GM19397 (cell line): Measurements from ENCODE around the gene ANAPC1.
"Not testable (repeated sequence)": the region's sequence is repeated elsewhere in the genome, so short reads cannot be mapped to it uniquely, and the experiment has no call there.

Experiments
- ATAC-seq: cut with Tn5 transposase; IDR thresholded peaks from one replicate; pipeline ENCODE4 v1.9.1; 2021; ENCODE audit warnings: mild to moderate bottlenecking, moderate library complexity; ENCODE audit not compliant: unreplicated experiment

ANAPC1 gene

DNA sequence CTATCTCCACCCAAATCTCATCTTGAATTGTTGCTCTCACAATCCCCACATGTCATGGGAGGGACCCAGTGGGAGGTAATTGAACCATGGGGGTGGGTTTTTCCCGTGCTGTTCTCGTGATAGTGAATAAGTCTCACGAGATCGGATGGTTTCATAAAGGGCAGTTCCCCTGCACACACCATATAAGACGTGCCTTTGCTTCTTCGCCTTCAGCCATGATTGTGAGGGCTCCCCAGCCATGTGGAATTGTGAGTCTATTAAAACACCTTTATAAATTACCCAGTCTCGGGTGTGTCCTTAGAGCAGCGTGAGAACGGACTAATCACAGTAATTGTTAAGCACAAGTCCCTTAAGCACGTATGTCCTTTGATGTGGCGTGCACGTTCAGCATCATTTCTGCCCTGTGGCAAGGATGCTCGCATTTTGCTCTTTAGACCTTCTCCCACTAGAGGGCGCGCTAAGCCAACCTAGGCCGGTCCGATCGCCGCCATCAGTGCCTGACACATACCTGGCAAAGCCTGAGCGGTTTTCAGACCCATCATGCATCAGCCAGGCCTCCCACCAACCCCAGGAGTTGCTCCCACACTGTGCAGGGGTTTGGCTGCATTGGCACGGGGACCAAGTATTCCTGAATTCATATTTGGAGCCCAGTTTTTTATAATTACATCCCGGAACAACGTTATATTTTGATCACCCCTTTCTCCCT, 136.4 kb downstream of the ANAPC1 start:
- ATAC-seq = peak; percentile 76

DNA sequence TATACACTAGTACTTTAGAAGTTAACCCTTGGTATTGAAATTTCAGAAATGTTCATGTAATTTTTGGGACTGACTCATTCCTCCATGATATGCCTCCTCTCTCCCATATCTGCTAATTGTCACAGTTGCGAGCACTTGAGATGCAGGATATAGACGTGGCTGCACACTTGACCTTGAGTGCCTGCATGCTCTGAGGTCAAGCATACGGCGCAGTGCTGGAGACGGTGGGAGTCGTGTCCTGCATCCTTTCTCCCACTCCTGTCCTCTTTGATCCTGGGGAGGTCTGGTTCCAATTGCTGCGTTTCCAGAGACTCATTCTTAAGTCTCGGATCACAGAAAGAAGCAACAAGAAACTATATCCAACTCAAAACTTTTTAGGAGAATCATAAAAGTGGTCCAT, 139.2 kb downstream of the ANAPC1 start:
- not testable (repeated sequence) for ATAC-seq

DNA sequence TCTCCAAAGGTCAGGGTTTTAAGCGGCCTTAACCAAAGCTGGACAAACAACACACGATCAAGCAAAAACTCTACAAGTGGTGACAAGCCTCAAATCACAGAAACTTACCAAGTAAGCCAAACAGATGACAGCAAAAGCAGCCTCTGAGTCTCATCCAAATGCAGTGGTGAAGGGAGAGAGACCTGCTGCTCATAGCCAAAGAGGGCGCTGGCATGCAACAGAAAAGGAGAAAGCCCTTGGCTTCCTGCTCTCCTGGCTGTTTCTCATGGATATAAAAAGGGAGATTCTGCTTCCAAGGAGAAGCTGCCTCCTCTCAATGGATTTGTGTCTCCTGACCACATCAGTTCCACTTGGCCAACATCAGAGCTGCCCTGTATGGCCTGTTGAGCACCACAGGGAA, 142.5 kb downstream of the ANAPC1 start:
- not testable (repeated sequence) for ATAC-seq

DNA sequence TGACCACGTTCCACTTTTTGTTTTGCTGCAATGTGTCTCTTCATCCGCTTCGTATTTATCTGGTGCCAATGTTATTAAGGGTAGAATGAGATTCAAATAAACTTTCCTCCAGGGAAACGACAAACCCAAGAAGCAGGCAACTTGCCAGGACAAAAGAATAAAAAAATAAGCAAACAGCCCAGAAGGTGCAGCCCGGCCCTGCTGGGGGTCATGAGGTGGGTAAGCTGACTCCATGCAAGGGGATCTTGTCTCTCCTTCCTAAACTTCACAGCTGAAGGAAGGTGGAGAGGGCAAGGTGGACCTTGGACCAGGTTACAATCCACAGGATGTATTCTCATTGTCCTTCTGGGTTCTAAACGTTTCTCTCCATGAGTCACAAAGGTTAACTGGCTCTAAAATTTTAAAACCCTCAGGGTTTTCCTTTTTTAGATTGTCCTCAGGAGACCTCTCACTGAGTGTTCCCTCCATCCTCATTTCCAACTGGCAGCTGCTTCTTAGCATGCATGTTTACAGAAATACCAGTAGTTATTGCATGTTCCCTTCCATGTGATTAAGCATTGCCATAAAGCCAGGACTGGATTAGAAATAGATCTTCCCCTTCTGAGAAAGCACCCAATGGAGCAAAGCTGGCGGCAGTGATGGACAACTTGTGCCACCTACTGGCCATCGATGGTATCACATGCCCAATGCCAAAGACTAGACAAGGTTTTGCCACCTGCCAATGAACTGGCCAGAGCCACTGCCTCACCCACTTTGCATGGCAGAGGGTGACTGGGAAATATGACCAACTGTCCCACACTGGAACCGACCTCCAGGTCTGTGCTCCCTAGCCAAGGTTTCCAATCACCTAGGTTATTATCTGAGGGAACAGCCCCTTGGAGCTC, 147.9 kb downstream of the ANAPC1 start:
- peak; percentile 76 for ATAC-seq

DNA sequence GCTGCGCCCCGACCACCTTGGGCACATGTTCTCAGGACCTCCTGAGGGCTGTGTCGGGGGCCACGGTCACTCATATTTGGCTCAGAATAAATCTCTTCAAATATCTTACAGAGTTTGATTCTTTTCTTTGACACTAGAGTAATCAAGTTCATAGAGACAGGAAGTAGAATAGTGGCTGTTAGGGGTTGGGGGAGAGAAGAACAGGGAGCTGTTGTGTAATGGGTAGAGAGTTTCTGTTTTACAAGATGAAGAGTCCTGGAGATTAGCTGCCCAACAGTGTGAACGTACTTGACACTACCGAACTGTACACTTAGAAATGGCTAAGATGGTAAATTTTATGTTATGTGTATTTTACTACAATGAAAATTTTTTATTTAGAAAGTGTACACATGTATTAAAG, 148.6 kb downstream of the ANAPC1 start:
- ATAC-seq = not testable (repeated sequence)

DNA sequence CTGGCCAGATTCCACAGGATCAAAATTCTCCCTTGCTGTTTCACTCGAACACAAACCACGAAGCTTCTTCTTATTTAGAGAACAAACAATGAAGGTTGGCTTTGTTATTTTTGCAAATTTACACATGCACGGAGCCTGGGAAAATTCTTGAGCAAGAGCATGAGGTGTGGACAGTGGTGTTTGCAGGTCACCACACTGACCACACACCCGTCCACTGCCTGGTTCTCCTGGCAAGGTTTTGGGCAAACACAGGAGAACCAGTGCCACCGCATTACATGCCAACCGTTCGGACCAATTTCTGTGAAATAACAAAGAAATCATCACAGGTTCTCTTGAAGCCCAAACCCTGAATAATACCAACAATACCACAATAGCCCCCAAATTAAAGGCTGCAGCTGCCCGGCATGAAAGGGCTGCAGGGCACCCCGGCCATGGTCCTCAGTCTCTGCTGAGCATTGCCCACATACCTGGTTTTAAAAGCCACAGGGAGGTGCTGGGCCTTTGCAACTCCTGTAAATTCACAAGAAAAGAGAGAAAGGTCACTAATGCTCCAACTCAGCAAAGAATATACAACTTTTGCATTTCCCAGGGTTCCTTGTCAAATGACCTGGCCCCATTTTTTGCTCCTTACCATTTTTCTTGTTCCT, 154.1 kb downstream of the ANAPC1 start:
- ATAC-seq = not testable (repeated sequence)

DNA sequence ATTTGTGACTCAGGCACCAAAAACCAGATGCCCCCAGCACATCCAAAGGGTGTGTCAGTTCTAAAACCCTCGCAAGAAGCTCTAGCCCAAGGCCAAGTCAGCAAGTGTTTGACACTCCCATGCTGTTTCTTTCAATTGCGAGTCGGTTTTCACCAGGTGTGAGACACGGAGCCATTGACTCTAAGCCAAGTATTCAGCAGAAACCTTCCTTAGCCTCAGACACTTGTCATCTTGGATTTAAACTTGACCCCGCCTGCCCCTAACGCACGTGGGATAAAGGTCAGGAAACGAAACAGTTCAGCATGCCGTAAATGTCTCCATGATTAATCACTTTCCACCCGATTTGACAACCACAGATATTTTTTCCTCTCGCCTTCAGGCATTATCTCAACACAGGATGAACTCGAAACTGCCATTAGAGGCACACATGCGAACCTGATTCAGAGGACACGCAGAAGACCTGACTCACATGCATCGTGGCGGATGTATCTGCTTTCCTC, 156.3 kb downstream of the ANAPC1 start:
- not testable (repeated sequence) for ATAC-seq

DNA sequence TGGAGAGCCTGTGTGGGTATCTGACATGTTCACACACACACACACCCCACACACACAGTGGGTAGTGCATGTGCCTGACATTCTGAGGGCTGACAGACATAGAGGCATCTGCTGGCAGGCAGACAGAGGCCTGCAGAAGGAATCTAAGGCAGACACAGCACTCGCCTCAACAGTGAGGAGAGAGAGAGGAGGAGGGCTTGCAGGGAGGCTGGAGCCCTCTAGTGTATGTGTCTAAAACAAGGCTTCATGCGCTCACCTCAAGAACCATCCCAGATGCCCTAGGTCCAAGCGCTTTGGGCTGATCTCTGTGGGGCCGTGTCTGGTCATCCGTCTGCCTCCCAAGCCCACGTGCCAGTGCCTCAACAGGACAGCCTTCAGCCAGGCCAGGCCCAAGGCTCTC, 158.3 kb downstream of the ANAPC1 start:
- not testable (repeated sequence) for ATAC-seq

DNA sequence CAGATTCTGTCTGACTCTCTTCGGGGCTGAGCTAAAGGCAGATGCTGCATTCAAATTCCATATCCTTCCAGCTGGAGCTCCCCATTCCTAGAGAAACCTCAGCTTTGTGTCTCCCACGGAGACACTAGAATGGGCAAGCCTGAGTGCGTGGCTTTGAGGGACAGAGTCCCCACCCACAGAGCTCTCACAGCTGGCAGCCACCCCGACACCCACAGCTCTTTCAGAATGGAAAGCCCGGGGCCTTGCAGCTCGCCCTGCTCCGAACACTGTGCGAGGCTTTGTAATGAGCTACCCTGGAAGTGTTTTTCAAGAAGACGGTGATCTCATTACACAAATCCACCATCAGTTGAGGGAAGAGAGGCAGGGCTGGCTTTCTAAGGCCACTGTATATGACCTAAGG, 164.4 kb downstream of the ANAPC1 start:
- ATAC-seq = not testable (repeated sequence)
